AG08395 (cell line): ENCODE measurements around the gene CUBN.

ENCODE experiments used
- DNase-seq: peaks from one replicate; pipeline ENCODE4 v3.0.0; 2012; ENCODE audit warnings: mixed read lengths, low spot score

Gene CUBN

DNA sequence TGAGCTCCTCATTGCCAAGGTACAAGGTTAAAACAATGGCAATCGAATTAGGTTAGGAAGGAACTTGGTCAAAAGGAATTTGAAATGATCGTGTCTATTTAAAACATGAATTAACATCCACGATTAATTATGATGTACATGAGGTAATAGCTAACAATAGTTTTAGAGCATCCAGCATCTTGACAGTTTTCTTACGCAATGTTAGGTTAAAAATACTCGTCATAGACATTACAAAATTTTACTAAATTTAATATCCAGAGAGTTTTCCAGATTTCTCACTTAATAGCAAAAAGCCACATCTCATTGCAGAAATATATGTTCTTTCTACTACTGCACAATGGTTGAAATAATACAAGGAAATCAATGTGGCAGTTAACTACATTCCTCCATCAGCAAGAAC, 22.6 kb downstream of the CUBN start:
- no peak for DNase-seq

DNA sequence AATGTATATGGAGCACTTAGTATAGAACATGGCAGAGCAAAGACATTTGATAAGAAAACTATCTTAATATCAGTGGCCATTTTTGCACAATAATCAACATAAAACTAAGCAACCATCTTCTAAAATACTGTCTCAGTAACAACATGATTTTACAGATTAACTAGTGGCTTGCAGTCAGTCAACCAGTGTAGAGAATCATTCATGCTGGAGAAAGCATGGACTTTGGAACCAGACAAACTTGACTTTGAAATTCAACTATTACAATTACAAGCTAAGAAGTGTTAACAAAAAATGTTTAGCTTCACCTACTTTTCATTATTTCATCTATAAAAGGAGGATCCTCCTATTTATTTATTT, 27.7 kb downstream of the CUBN start:
- no peak for DNase-seq

DNA sequence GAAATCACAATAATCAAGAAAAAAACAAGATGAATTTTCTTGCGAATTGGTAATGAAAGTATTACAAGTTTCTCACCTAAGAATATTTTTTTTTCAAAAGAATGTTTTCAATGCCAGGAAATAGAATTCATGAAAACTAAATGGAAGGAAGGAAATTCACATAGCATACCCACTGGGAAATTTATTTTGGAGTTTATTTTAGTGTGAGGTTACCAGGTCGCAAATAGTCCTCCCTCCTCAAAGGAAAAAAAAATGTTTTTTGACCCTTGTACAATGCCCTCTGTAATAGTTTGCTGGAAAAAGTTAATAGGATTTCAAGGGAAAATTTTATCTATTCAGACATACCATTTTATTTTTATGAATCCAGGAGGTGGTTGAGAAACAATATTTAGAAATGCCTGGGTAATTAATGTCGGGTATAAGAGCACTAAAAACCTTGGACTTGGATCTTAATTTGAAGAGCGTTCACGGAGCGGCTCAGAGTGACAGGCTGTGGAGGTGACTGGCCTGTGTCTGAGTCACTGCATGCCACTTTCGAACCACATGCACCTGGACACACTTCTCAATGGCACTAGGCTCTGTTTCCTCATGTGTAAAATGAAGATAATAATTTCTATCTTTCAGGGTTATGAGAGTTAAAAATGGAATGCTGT, 28.2 kb downstream of the CUBN start:
- DNase-seq = no peak

DNA sequence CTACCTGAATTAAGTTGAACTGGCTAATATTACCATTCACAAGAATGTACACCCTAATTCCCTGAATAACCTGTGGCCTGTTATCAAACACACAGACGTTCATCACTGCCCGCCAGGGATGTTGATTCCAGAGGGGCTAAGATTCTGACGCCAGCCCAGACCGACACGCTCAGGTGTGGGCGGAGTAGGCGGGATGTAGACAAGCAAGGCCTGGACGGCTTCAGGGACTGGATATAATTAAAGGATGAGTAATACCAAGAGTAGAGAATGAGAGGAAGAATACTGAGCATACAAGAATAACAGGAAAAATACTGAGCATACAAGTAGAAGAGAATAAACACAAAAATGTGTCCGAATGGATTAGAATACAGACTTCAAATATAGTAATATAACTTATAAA, 29.0 kb downstream of the CUBN start:
- DNase-seq = no peak

DNA sequence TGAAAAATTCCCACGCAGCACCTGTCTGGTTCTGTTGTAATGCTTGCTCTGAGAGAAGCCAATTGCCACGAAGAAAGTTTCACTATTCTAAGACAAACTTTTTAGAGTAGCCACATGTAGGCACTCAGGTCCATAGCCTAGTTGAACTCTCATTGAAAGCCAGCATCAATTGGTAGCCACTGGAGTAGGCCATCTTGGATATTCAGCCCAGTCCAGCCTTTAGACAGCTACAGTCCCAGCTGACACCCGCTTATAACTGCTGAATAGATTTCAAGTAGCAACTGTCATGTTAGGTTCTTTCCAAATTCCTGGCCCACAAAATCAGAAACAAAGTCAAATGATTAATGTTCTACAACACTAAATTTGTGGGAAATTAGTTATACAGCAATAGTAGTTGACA, 31.6 kb downstream of the CUBN start:
- no peak for DNase-seq

DNA sequence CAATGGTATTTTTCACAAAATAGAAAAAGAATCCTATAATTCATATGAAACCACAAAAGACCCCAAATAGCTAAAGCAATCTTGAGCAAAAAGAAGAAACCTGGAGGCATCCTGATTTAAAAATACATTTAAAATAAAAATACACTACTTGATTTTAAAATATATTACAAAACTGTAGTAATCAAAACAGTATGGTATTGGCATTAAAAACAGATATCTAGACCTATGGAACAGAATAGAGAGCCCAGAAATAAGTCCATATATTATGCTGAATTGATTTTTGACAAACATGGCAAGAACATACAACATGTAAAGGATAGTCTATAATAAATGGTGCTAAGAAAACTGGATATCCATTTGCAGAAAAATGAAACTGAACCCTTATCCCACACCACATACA, 34.8 kb downstream of the CUBN start:
- DNase-seq = no peak

DNA sequence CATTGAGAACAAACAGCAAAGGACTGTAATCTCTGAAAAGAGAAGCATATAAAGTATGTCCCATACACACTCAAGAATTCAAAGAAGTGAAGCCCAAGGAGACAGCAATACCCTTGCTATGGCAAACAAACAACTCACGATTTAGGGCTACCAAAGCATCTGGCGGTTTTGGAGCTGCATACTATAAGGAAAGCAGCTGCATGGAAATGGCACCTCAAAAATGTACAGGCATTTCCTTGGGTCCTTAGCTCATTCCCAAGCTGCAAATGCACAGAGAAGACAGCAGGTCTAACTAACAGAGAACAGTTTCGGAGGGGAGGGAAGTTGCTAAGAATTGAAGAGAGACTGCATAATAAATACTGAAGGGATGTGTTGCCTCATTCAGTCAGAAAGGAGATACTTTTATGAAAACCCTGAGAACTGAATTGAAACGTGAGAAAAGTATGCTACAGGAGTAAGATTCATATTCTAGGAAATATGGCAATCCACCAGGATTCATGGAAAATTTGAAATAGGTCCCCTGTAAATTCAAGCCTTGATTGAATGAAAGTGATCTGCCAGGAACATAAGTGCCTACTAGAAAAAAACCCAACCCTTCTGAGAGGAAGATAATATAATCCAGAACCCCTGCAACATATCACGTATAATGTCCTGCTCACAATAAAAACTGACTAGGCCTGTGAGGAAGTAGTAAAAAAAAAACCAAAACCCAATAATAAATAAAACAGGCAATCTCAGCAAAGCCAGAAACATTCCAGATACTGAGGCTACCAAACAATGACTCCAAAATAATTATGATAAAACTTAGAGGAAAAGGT, 36.4 kb downstream of the CUBN start:
- DNase-seq = no peak

DNA sequence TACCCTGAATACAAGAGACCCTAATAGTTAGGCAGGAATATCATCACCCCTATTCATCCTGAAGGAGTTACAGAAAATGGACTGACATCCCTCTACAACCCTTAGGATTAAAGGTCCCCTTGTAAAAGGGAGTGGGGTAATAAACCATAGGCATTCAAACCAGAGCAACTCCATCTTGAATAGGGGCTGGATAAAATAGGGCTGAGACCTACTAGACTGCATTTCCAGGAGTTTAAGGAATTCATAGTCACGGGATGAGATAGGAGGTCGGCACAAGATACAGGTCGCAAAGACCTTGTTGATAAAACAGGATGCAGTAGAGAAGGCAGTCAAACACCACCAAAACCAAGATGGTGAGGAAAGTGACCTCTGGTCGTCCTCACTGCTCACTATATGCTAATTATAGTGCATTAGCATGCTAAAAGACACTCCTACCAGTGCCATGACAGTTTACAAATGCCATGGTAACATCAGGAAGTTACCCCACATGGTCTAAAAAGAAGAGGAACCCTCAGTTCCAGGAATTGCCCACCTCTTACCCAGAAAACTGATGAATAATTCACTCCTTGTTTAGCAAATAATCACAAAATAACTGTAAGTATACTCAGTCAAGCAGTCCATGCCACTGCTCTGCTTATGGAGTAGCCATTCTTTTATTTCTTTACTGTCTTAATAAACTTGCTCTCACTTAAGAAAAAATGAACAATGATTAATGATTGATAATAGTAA, 37.2 kb downstream of the CUBN start:
- no peak for DNase-seq

DNA sequence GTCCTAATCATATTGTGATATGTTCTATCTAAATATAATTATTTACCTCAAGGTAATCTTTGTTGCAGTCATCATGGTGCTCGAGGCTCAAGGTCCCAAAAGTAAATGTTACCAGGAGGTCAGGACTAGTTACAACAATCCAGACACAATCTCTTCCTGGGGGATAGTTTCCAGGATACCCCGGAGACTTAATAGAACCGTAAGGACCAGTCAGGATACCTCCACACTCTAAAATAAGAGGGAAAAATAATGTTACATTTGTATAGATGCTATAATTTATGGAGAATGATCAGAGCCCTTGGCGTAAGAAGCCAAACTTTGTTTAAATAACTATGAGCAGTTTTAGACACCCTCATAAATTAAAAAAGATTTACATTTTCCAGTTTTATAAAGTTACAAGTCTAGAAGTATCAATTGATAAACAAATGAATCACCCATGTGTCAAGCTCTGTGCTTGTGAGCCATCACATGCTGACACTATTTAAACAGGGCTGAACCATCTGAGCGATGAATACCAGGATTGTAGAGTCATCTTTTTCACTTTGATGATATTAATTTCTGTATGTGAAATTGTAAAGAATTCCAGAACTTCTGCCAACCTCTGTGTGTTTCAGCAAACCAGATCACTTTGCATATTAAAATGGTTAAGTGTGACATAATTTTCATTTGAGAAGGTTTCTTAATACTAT, 41.3 kb downstream of the CUBN start:
- peak; percentile 42 for DNase-seq

DNA sequence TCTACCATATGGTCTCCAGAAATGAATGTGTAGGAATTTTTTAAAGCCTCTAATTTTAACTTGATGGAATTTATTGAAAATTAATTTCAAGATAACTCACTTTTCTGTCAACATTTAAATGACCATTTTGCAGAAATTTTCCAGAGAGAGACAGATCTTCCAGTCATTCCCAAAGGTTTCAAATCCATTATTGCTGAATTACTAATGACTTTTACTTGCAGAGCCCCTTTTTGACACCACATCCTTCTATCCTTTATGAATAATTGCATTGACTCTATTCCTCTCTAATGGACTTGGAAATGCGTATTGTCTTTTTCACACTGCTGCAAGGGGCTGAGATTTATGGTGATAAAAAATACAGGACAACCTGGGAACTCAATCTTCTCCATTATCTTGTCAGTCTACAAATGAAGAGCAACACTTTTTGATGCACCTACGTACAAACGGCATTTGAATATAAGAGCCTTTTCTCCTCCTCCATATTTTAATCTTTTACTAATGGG, 42.7 kb downstream of the CUBN start:
- DNase-seq = no peak

DNA sequence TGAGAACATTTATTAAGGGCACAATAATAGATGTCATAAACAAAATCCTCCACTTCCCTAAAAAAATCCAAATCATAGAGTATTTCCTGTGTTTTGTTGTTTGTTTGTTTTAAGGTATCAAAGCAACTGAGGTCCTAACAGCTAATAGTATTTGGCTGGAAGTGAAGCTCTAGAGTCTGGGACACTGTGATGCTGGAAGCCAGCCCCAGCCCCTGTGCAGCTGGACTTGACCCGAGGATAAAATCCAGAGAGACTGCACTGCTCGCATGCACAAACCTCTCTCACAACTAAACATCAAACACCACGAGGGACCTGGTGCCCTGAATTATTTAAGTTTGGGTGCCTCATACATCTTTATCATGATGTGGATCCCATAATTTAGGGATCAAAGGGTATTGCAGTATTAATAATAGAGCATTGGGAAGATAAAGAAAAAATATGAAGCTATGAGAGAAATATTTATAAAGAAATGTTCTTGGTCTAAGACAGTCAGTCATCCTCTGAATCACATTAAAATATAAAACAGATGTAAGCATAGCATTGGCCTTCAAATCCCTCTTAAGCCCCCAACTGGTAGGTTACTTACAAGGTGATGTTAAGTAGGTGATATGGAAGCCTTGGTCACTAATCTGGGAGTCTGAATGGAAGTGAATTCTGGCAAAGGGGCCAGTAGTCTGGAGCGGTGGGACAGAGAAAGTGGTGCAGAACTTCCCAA, 44.4 kb downstream of the CUBN start:
- peak; percentile 30 for DNase-seq

DNA sequence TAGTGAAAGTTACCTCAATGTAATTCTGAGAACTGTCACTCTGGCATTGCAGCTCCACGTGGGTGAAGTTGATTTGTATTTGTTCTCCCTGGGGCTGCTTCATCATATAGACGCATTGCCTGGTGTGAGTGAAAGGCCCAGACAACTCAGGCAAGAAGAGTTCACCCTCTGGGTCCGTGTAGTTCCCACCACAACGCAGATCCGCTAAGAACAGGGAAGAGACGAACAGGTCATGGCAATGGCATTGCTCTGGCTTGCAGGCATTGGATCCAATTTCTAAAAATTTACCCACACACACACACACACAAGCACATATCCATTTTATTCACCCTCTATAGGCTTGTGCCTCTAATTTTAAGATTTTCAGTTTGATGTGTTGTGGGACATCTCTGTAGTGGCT, 45.4 kb downstream of the CUBN start:
- DNase-seq = no peak

DNA sequence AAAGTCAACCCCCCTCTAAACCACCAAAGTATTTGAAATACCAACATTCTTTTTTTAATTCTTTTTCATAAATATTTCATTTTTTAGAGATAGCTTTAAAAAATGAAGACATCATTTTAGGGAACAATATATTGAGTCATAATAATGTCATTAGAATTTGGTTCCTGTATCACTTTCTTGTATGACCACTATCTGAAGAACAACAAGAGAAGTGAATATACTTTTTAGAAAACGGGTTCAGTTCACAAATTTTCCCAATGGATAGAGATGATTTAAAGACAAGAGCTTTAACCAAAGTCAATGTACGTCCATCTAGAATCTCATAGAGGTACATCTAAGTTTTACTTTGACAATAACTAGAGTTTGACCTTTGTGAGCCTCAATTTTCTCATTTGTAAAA, 48.2 kb downstream of the CUBN start:
- no peak for DNase-seq

DNA sequence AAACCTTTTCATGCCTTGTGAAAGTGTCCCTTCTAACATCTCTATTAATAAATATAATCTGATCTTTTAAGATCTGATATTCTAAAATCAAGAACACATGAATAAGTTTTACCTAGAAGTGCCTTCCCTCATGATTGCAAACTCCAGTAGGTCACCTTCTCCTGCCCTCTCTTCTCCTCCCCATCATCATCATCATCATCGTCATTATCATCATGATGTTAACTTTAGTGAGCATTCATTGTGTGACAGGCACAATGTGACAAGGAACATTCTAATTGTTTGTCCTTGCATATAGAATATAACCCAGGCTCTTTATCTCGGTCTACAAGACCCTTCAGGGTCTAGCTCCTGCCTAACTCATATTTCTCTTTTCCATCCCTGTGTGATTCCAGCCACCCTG, 51.7 kb downstream of the CUBN start:
- DNase-seq = no peak

DNA sequence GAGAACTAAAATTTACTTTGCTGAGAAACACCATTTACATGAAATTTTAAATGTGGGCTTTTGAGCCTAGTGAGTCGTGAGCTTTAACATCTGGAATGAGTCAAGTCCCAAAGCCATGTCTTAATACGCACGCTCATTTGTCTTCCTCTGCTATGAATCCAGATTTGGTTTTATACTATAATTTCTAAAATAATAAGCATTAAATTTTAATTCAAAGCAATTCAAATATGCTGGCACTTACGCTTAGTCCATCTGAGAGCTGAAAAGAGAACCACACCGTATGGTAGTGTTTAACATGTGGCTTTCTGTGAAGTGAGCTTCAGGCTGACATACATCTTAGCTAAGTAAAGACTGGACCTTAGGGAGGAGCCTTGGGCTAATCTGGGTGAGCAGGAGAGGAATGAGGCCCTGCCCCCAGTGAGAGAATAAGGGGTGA, 52.2 kb downstream of the CUBN start:
- DNase-seq = peak; percentile 28

DNA sequence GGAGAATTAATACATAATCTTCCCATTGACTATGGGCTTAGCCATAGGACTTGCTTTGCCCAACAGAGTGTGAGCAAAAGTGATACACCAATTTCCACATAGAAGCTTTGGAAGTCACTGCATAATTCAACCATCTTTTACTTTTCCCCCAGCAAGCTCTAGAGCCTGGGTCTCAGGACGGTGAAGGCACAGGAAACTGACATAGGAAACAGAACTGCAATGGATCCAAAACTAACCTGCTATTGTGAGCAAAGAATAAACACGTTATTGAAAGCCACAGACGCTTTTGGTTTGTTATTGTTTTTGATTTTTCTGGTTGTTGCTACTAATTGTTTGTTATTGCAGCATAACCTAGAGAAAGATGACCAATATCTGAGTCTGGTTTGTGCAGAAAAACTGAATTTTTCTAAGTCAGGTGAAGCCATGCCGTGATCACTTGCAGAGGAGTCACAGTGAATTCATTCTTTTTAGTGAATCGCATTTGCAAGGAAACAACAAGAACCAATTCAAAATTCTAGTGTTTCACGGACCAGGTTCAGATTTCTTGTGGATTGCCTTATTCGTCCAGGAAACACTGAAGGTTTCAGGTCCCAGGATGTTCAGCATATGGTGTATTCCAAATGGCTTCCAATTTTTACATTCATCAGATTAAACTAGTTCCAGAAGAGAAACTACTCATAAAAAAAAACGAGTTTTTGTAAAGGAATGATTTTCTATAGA, 52.8 kb downstream of the CUBN start:
- DNase-seq = no peak

DNA sequence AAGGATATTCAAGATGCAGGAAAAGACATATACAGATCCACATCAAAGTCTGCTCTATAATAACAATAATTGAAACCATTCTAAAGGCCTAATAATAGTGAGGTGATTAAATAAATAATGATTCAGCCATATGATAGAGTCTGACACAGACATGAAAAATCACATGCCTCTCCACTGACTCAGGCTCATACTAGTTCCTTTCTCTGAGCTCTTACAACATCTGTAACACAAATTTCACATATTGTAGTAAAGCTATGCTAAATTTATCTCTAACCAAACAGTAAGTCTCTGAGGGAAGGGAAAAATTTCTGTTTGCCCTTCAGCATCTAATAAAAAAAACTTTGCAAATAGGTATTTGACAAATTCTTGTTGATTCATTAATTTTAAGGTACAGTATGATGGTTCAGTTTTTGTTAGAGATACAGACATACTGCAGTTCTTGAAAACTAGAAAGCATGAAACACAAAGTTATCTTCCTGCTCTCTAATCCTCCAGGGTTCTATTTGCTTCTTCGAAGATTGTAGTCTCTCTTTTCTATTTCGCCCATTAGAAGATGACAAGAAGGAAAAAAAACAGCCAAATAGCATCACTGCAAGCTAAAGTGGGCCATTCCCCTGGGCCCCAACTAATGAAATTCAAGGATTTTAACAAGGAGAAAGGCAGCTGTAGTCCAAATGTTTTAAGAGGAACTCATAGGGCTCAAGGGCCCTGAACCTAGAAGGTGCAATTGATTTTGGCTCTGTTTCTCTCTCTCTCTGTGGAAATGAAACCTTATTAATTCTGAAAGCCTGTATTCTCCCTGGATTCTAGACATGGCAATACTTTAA, 53.9 kb downstream of the CUBN start:
- DNase-seq = peak; percentile 67

DNA sequence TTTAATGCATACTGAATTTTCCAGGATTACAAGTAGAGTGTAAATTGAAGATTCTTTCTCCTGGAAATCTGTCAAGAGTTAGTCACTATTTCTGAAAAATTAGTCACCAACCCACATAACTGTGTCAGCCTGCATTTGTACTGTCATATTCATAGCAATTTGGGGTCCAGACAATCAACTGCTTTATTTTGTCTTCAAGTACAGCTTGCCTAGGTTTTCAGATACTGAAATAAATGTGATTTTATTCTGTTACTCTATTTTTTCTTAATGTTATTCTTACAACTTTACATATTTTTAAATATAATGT, 55.1 kb downstream of the CUBN start:
- peak; percentile 43 for DNase-seq

DNA sequence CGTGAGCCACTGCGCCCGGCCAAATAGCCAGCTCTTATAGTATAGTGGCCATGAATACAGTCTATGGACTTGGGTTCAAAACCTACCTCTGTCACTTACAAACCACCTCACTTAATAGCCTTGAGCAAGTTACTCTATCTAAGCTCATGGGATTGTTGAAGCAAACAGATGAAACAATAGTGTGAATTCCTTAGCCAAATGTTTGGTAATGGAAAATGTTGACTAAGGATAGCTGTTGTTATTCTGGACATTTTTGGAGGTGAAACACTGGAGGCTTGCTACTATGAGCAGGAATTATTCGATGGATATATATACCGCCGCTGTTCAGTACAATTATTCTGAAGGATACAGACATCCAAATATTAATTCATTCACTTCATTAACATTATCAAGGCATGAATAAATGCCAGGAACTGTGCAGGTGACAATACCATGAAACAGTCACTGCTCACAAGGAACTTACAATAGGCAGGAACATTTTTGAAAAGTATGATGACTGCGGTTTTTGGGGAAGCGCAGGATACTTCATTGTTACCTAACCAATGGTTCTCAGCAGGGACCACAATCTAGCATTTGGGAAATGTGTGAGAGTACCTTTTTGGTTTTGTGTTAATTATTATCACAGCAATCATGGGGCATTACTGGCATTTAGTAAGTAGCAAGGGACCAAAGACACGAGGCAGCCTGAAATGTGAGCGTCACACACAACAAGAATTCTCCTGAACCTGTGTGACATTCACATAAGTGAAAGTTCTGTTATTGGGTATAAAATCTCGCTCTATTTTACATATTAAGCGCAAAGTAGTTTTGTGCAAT, 55.7 kb downstream of the CUBN start:
- DNase-seq = no peak
